B cell (primary cell): ENCODE data around the gene MTHFD2L.

Source experiments
- CTCF ChIP-seq: fragments of 200-600 bp; IDR thresholded peaks from one replicate; pipeline ENCODE4 v1.8.0; 2022; ENCODE audit warnings: antibody characterized with exemption, mild to moderate bottlenecking
- EZH2 ChIP-seq: IDR thresholded peaks from 2 replicates; pipeline ENCODE4 v1.6.1; 2012; ENCODE audit warnings: borderline replicate concordance, low read depth, mild to moderate bottlenecking, moderate library complexity, low read length; ENCODE audit not compliant: insufficient read depth, poor library complexity, severe bottlenecking

- TF ChIP-seq EZH2: no peak
- TF ChIP-seq CTCF: no peak
Measured at GRCh38 chr4:74223098-74223497, 65.2 kb downstream of the MTHFD2L start.
